Type B pancreatic cell (in vitro differentiated cells): ENCODE measurements around the gene LHB. TPM values are rescaled to one million over a fixed set of nuclear protein-coding genes. Genes with fewer than 3 reads are reported as not detected.
"Not testable (repeated sequence)": the region's sequence is repeated elsewhere in the genome, so short reads cannot be mapped to it uniquely, and the experiment has no call there.

Source experiments
- DNase-seq: peaks from one replicate; pipeline ENCODE4 v3.0.0; 2021; ENCODE audit warnings: mixed read lengths; ENCODE audit not compliant: unreplicated experiment; ENCODE audit errors: extremely low spot score
- H3K27ac Mint-ChIP-seq: 2 replicates; pipeline ENCODE4 v1.8.0; 2021; ENCODE audit warnings: mild to moderate bottlenecking, mixed read lengths
- H3K27me3 Mint-ChIP-seq: 2 replicates; pipeline ENCODE4 v1.8.0; 2021; ENCODE audit warnings: mixed read lengths
- H3K36me3 Mint-ChIP-seq: 2 replicates; pipeline ENCODE4 v1.8.0; 2021; ENCODE audit warnings: mixed read lengths
- H3K4me1 Mint-ChIP-seq: one replicate; pipeline ENCODE4 v1.8.0; 2021; ENCODE audit warnings: mixed read lengths; ENCODE audit not compliant: unreplicated experiment
- H3K4me3 Mint-ChIP-seq: 2 replicates; pipeline ENCODE4 v1.8.0; 2021; ENCODE audit warnings: mild to moderate bottlenecking, mixed read lengths
- H3K9me3 Mint-ChIP-seq: 2 replicates; pipeline ENCODE4 v1.8.0; 2021; ENCODE audit warnings: mixed read lengths
- total RNA-seq: library from RNA; stranded (reverse); gene quantifications from 2 replicates; pipeline ENCODE4 v1.2.1, GENCODE V29; 2021; ENCODE audit warnings: low replicate concordance
- TF ChIP-seq, protein P1 (sequence below): fragments of 200-600 bp; sonication (generic); conservative IDR thresholded peaks from 2 replicates; pipeline ENCODE4 v1.5.0; 2021; ENCODE audit warnings: antibody characterized with exemption, mild to moderate bottlenecking

LHB gene
- total RNA-seq, 1 donor from 2014 or later = not detected

DNA sequence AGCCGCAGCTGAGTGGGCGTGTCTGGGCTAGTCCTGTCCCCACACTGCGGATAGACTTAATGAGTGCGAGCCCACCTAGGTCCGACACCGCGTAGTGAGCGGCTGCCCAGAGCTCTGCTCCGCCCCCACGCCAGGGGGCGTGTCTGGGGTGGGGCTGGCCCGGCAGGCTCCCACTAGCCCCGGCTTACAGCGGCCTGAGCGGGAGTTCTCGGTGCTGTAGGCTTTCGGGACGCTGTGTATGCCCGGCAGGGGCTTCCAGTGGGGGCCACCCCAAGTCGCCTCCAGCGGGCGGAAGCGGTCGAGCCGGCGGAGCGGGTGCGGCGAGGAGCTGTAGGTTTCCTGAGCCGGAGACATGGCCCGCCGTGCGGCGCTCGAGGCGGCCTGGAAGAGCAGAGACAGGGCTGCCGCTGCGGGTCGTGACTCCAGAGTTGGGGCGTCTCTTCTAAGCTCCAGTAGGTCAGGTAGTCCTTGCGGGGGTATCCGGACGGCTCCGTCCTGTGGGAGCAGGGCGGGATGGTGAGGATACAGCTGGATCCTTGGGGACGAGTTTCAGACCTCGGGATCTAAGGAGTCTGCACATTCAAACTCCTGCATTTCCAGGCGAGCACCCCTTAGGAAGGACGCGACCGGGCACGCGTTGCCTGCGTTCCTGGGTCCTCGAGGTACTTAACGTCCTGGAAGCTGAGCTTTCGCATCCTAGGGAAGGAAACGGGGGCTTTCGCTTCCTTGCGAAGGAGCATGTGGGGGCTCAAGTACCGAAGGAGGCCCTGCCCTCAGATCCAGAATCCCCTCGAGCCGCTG lies 39.4 kb upstream of the LHB start:
- Mint-ChIP-seq H3K9me3 (no peaks in the 10 kb centered on the region), H3K36me3 (no peaks in the 10 kb centered on the region), H3K27me3 (peaks cover 31% of the 10 kb centered on the region), H3K4me3 (peak overlapping the region; percentile 87), H3K4me1 (peaks cover 15% of the 10 kb centered on the region), H3K27ac (no peak overlapping the region)
- DNase-seq = peak; percentile 75
- TF ChIP-seq, protein P1, sequence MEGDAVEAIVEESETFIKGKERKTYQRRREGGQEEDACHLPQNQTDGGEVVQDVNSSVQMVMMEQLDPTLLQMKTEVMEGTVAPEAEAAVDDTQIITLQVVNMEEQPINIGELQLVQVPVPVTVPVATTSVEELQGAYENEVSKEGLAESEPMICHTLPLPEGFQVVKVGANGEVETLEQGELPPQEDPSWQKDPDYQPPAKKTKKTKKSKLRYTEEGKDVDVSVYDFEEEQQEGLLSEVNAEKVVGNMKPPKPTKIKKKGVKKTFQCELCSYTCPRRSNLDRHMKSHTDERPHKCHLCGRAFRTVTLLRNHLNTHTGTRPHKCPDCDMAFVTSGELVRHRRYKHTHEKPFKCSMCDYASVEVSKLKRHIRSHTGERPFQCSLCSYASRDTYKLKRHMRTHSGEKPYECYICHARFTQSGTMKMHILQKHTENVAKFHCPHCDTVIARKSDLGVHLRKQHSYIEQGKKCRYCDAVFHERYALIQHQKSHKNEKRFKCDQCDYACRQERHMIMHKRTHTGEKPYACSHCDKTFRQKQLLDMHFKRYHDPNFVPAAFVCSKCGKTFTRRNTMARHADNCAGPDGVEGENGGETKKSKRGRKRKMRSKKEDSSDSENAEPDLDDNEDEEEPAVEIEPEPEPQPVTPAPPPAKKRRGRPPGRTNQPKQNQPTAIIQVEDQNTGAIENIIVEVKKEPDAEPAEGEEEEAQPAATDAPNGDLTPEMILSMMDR = peak; percentile 57

DNA sequence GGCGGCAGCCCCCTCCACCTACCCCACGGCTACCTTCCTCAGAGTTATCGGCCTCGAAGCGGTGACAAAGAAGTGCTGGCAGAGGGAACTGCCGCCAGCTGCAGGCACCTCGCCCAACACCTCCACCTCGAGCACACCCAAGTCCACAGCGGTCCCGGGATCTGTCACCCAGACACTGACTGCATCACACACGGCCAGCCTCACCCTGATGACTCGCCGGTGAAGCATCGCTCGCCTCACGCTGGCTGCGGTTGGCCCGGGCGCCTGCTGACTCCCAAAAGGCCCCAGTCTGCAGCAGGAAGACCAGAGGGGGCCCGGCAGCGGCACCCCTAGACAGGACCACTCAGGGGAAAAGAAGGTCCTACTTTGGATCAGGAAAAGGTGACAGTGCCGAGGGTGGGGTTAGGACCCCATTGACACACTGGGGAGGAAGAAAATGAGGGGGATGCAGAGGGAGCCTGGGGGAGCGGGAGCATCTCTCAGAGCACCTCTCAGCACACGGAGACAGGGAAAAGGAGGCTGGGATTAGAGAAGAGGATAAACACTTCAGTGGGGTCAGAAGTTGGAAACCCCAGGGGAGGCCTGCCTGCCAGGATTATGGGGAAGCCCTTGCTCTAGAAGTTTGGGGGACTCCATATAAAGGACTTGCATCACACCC lies 33.6 kb upstream of the LHB start:
- not testable (repeated sequence) for H3K4me3 Mint-ChIP-seq, H3K9me3 Mint-ChIP-seq, DNase-seq, H3K36me3 Mint-ChIP-seq, H3K27me3 Mint-ChIP-seq, H3K27ac Mint-ChIP-seq, H3K4me1 Mint-ChIP-seq

DNA sequence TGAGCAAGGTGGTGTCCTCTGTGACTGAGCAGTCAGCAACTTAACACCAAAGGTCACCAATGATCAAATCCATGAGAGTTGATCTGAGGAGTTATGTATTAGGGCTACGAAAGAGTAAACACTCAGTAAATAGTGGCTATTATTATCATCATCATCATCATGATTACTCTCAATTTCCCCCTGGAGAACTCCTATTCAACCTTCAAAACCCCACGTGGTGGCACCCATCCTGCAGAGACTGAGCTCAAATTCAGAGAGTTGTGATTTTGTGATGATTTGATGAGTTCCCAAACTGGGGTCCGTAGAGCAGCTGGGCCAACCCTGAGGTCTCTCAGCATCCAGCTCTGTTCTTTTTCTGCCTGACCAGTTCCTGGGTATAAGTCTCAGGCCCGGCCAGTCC lies 32.9 kb upstream of the LHB start:
- not testable (repeated sequence) for H3K4me3 Mint-ChIP-seq, H3K27ac Mint-ChIP-seq, H3K9me3 Mint-ChIP-seq, H3K4me1 Mint-ChIP-seq, H3K36me3 Mint-ChIP-seq, H3K27me3 Mint-ChIP-seq, DNase-seq

DNA sequence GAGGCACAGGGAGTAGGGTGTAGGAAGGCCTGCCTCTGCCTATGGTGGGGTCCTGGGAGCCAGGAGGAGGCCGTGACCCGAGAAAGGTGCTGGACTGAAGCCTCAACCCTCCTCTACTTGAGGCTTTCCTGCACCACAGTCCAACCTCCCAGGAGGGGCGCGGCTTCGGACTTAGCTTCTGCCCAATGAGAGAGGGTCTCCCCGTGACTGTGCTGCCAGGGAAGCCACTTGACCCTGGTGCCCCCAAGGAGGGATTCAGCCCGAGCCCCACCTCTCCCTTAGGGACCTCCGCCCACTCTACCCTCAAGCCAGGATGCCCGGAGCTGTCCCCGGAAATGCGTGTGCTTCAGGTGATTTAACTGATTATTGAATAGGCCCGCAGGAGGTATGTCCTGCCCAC lies 32.1 kb upstream of the LHB start, which contains the start of gene CGB8:
Gene CGB8, minus strand, starts transcription at position 101 of the 400 bp plus-strand sequence. CDS start 372 bp downstream, outside the sequence.
- H3K4me3 Mint-ChIP-seq, H3K36me3 Mint-ChIP-seq, H3K27ac Mint-ChIP-seq, DNase-seq, H3K4me1 Mint-ChIP-seq, H3K9me3 Mint-ChIP-seq, H3K27me3 Mint-ChIP-seq: not testable (repeated sequence)

DNA sequence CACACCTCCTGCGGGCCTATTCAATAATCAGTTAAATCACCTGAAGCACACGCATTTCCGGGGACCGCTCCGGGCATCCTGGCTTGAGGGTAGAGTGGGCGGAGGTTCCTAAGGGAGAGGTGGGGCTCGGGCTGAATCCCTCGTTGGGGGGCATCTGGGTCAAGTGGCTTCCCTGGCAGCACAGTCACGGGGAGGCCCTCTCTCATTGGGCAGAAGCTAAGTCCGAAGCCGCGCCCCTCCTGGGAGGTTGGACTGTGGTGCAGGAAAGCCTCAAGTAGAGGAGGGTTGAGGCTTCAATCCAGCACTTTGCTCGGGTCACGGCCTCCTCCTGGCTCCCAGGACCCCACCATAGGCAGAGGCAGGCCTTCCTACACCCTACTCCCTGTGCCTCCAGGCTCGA lies 26.7 kb upstream of the LHB start, which contains the start of gene CGB5:
Gene CGB5, plus strand, starts transcription at position 301 of the 400 bp plus-strand sequence. CDS start 362 bp downstream, outside the sequence.
- DNase-seq, H3K27ac Mint-ChIP-seq, H3K4me3 Mint-ChIP-seq, H3K27me3 Mint-ChIP-seq, H3K4me1 Mint-ChIP-seq, H3K9me3 Mint-ChIP-seq, H3K36me3 Mint-ChIP-seq: not testable (repeated sequence)

DNA sequence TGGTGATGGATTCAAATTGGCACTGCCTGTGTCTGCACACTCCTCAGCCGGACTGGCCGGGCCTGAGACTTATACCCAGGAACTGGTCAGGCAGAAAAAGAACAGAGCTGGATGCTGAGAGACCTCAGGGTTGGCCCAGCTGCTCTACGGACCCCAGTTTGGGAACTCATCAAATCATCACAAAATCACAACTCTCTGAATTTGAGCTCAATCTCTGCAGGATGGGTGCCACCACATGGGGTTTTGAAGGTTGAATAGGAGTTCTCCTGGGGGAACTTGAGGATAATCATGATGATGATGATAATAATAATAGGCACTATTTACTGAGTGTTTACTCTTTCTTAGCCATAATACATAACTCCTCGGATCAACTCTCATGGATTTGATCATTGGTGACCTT lies 25.8 kb upstream of the LHB start:
- H3K27ac Mint-ChIP-seq, H3K4me1 Mint-ChIP-seq, H3K9me3 Mint-ChIP-seq, H3K27me3 Mint-ChIP-seq, H3K36me3 Mint-ChIP-seq, H3K4me3 Mint-ChIP-seq, DNase-seq: not testable (repeated sequence)

DNA sequence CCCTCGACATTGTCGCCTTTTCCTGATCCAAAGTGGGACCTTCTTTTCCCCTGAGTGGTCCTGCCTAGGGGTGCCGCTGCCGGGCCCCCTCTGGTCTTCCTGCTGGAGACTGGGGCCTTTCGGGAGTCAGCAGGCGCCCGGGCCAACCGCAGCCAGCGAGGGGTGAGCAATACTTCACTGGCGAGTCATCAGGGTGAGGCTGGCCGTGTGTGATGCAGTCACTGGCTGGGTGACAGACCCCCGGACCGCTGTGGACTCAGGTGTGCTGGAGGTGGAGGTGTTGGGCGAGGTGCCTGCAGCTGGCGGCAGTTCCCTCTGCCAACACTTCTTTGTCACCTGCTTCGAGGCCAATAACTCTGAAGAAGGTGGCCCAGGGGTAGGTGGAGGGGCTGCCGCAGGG lies 25.3 kb upstream of the LHB start:
- H3K27me3 Mint-ChIP-seq = peaks cover 3% of the 10 kb centered on the region
- no peak overlapping the region for H3K27ac Mint-ChIP-seq
- no peaks in the 10 kb centered on the region for H3K9me3 Mint-ChIP-seq
- TF ChIP-seq, protein P1 = no peak
- DNase-seq = no peak
- no peaks in the 10 kb centered on the region for H3K36me3 Mint-ChIP-seq
- H3K4me3 Mint-ChIP-seq = no peak overlapping the region
- no peaks in the 10 kb centered on the region for H3K4me1 Mint-ChIP-seq

DNA sequence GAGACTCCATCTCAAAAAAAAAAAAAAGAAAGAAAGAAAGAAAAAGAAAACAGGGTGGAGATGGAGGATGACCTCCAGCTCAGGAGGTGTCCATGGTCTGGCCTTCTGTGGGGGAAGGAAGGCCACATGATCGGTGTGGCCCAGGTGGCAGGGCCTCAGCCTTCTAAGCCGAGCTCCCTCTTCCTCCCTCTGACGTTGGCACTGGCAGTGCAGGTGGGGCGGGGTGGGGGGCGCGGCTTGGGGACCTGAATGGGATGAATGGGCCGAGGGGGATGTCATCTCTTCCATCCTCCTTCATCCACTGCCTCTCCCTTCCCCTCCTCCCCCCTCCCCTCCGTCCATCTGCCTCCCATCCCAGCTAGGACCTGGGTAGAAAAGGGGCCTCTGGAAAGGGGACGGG lies 22.8 kb upstream of the LHB start:
- not testable (repeated sequence) for H3K9me3 Mint-ChIP-seq, H3K4me1 Mint-ChIP-seq, DNase-seq, H3K27me3 Mint-ChIP-seq, H3K4me3 Mint-ChIP-seq, H3K36me3 Mint-ChIP-seq, H3K27ac Mint-ChIP-seq

DNA sequence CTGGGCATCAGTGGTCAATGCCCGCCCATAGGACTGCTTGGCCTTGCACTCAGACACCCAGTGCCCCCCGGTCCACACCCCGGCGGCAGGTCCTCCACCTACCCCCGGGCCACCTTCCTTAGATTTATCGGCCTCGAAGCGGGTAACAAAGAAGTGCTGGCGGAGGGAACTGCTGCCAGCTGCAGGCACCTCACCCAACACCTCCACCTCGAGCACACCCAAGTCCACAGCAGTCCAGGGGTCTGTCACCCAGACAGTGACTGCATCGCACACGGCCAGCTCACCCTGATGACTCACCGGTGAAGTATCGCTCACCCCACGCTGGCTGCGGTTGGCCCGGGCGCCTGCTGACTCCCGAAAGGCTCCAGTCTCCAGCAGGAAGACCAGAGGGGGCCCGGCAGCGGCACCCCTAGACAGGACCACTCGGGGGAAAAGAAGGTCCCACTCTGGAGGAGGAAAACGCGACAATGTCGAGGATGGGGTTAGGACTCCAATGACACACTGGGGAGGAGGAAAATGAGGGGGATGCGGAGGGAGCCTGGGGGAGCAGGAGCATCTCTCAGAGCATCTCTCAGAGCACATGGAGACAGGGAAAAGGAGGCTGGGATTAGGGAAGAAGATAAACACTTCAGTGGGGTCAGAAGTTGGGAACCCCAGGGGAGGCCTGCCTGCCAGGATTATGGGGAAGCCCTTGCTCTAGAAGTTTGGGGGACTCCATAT lies 21.8 kb upstream of the LHB start:
- not testable (repeated sequence) for H3K27ac Mint-ChIP-seq, H3K4me1 Mint-ChIP-seq, DNase-seq, H3K4me3 Mint-ChIP-seq, H3K9me3 Mint-ChIP-seq, H3K27me3 Mint-ChIP-seq, H3K36me3 Mint-ChIP-seq

DNA sequence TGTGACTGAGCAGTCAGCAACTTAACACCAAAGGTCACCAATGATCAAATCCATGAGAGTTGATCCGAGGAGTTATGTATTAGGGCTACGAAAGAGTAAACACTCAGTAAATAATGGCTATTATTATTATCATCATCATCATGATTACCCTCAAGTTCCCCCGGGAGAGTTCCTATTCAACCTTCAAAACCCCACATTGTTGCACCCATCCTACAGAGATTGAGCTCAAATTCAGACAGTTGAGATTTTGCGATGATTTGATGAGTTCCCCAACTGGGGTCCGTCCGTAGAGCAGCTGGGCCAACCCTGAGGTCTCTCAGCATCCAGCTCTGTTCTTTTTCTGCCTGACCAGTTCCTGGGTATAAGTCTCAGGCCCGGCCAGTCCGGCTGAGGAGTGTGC lies 21.2 kb upstream of the LHB start:
- H3K27me3 Mint-ChIP-seq, H3K4me3 Mint-ChIP-seq, H3K27ac Mint-ChIP-seq, DNase-seq, H3K4me1 Mint-ChIP-seq, H3K9me3 Mint-ChIP-seq, H3K36me3 Mint-ChIP-seq: not testable (repeated sequence)
